ENCODE measurements around the gene SYNDIG1. TPM values are rescaled to one million over a fixed set of nuclear protein-coding genes. Genes with fewer than 3 reads are reported as not detected.

Gene SYNDIG1
- total RNA-seq, 4 donors from 2014 or later: not detected

DNA sequence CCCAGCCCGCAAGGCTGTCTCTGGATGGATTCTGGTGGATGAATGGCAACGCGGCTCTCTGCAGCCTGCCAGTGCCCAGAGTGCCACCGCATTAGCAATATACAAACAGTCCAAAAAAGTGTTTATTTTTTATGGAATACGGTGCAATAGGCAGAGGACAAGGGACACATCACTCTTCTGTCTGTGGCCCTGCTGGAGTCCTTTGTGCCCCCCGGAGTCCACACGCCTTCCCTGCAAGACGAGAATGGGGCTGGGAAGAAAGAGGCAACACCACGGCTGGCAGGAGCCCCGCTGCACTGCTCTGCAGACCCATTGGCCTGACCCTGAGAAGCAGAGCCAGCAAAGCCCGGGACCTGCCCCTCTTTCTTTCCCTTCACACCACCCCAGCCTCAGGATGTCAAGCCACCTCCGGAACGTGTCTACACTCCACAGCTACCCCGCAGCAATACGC is 196.3 kb downstream of the SYNDIG1 start:
- intact Hi-C loops (cut with DNase I): no loop called here
- WGBS, 2 donors: 88 to 96% methylated on average over 4 to 13 of the region's 15 CpGs
- H3K4me3 ChIP-seq: no peak overlapping the region
- no peaks in the 10 kb centered on the region for H3K4me1 ChIP-seq
- no peaks in the 10 kb centered on the region for H3K27me3 ChIP-seq
- H3K36me3 ChIP-seq: no peaks in the 10 kb centered on the region
- no peak overlapping the region for H3K27ac ChIP-seq
- DNase-seq: no peak
- TF ChIP-seq POLR2A (IDR thresholded peaks at IDR 0.05) (no peak), CTCF (IDR thresholded peaks at IDR 0.05) (no peak)
- no peaks in the 10 kb centered on the region for H3K9me3 ChIP-seq

DNA sequence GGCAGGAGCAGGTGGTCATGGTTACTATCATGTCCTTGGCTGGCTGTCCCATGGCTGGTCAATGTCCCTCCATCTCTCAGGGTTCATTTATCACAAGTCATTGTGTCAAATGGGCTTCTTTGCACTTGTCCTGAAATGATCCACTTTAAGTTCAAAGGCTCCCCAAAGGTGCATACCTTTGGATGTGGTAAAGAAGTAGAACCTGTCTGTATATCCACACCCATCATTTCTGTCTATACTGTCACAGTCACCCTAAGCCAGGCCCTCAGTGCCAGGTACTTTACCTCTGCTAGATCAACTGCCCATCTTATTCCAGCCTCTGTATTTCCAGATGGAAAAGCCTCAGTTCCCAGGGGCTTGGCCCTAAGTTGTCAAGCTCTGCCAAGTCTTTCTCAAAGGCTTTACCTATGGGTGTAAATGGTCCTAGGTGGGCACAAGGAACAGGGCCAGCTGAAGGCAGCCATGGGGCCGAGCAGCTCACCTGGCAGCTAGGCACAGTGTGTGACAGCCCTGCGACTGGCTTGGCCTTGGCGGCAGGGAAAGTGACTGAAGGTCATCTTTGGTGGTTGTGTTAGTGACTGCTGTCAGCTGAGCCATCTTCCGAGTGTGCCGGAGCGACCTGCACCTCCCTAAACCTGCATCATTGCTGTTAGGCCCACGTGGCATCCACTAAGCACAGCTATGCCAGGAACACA is 198.4 kb downstream of the SYNDIG1 start:
- H3K27me3 ChIP-seq: no peaks in the 10 kb centered on the region
- no peaks in the 10 kb centered on the region for H3K36me3 ChIP-seq
- H3K4me1 ChIP-seq: no peaks in the 10 kb centered on the region
- TF ChIP-seq CTCF (IDR thresholded peaks at IDR 0.05): no peak
- TF ChIP-seq POLR2A (IDR thresholded peaks at IDR 0.05): no peak
- intact Hi-C loops (cut with DNase I): no loop called here
- WGBS, 2 donors: 88 to 90% methylated on average over 2 to 7 of the region's 7 CpGs
- DNase-seq: no peak
- no peaks in the 10 kb centered on the region for H3K9me3 ChIP-seq
- no peak overlapping the region for H3K4me3 ChIP-seq
- H3K27ac ChIP-seq: no peak overlapping the region

DNA sequence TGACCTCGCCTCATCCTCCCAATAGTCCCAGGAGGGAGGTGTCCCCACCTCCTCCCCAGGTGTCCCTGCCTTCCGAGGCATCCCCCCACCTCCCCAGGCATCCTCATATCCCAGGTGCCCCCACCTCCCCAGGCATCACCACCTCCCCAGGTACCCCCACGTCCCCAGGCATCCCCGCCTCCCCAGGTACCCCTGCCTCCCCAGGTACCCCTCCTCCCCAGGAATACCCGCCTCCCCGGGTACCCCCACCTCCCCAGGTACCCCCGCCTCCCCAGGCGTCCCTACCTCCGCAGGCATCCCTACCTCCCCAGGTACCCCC is 198.9 kb downstream of the SYNDIG1 start:
- intact Hi-C loops (cut with DNase I): no loop called here
- no CpG with 5 or more reads among the region's 9 CpGs for WGBS, 2 donors
- no peak for DNase-seq

DNA sequence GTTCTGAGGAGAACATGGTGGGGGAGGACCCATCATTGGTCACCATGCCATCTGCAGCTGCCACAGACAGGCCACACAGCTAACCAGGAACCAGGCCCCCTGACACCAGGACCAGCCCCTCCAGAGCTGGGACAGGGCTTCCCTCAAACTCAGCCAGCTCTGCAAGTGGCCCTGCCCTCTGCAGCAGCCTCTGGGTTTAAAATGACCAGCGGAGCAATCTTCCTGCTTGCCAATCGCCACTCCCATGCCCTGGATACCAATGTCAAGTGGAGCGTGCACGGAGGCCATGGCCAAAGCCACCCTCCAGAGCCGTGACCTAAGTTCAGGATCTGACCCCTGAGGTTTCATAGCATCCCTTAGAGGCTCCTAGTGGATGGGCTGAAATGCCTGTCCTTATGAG is 199.4 kb downstream of the SYNDIG1 start:
- Histone ChIP-seq H3K9me3 (no peaks in the 10 kb centered on the region), H3K27me3 (no peaks in the 10 kb centered on the region), H3K27ac (no peak overlapping the region), H3K4me1 (no peaks in the 10 kb centered on the region), H3K36me3 (no peaks in the 10 kb centered on the region), H3K4me3 (no peak overlapping the region)
- intact Hi-C loops (cut with DNase I): no loop called here
- TF ChIP-seq CTCF (IDR thresholded peaks at IDR 0.05) (no peak), POLR2A (IDR thresholded peaks at IDR 0.05) (no peak)
- WGBS, 2 donors: 67 to 94% methylated on average over 1 to 5 of the region's 5 CpGs
- DNase-seq: no peak

More for the DNA sequence above, 198.9 kb downstream of the SYNDIG1 start:
- H3K36me3 ChIP-seq: no peaks in the 10 kb centered on the region
- H3K27me3 ChIP-seq: no peaks in the 10 kb centered on the region
- H3K27ac ChIP-seq: no peak overlapping the region
- no peak overlapping the region for H3K4me3 ChIP-seq
- TF ChIP-seq CTCF (IDR thresholded peaks at IDR 0.05) (no peak), POLR2A (IDR thresholded peaks at IDR 0.05) (no peak)
- no peaks in the 10 kb centered on the region for H3K9me3 ChIP-seq
- no peaks in the 10 kb centered on the region for H3K4me1 ChIP-seq

GRCh38 chr20:24669701-24670100 is 200.3 kb downstream of the SYNDIG1 start:
- no peak overlapping the region for H3K4me3 ChIP-seq
- no peaks in the 10 kb centered on the region for H3K36me3 ChIP-seq
- DNase-seq: no peak
- no peaks in the 10 kb centered on the region for H3K27me3 ChIP-seq
- H3K4me1 ChIP-seq: no peaks in the 10 kb centered on the region
- no peak overlapping the region for H3K27ac ChIP-seq
- intact Hi-C loops (cut with DNase I): no loop called here
- no peaks in the 10 kb centered on the region for H3K9me3 ChIP-seq
- TF ChIP-seq CTCF (IDR thresholded peaks at IDR 0.05): no peak
- WGBS, 2 donors: 50 to 71% methylated on average over 5 to 7 of the region's 7 CpGs
